ENCODE data around the gene PRKCE.
"Not testable (repeated sequence)": the region's sequence is repeated elsewhere in the genome, so short reads cannot be mapped to it uniquely, and the experiment has no call there.

Gene PRKCE

DNA sequence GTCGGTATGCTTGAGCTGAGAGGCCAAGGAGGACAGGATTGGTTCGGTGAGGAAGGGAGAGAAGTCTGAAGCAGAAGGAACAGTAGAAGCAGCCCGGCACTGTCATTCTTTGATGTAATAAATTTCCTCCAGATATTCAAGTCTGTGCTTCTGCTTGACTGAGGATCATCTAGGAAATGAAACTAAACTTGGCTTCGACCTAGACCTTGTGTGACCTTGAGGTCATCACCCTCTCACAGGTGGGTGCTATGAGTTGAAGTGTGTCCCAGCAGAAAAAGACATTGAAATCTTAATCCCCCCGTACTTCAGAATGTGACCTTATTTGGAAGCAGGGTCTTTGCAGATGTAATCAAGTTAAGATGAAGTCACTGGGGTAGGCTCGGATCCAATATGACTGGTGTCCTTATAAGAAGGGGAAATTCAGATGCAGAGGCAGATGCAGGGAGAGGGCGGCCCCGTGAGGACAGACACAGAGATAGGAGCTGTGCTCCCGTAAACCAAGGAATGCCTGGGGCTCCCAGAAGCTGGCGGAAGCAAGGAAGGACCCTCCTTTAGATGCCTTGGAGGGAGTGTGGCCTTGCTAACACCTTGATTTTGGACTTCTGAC, 49.0 kb downstream of the PRKCE start:
- no peak for DNase-seq

DNA sequence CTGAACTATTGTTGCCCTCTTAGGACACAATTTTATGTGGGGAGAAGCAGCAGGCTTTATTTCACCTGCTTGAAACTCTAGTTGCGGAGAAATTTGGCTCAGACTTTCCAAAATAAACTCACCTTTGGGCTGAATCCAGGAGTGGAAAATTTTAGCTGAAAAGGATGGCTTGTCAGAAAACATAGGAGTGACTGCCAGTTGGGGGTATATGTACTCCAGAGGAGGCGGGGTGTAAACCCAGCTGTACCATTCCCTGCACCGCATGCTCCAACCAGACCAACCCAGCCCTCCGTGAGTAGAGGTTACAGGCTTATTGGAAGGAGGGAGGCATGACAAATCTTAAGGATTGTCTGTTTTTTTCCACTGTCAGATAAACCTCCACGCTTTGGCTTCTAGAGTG, 53.8 kb downstream of the PRKCE start:
- DNase-seq, result no peak

DNA sequence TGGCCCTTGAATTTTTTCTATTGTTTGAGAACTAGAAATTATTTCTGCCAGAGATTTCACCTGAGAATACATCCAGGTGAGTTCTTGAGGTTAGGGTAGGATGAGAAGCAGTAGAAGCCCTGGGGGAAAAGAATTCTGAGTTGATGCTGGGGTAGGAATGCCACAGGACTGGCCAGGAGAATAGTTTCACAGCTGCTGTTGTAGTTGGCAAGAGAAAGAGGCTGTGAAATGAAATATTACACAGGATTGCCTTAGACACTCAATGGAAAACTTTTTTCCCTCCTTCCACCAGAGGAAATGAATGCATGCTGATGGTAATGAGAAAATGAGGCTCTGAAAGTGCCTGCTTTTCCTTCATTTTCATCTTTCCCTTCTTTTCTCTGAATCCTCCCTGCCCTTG, 54.6 kb downstream of the PRKCE start:
- DNase-seq, result no peak

DNA sequence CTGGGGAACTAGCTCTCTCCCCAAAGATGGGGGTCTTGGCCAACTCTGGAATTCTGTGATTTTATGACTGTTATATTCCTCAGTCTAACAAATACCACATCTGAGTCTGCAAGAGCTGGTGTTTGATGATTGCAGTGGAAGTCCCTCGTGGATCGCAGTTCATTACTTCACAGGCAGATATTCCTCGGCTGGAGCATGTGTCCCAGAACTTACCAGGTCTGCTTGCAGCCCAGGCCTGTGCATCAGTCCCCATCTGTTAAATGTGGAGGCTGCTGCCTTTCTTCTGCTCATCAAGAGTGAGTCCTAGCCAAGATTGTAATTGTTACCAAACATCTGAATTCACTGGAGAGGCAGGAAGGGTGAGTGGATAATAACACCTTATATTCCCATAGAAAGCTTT, 55.5 kb downstream of the PRKCE start:
- DNase-seq, result no peak

DNA sequence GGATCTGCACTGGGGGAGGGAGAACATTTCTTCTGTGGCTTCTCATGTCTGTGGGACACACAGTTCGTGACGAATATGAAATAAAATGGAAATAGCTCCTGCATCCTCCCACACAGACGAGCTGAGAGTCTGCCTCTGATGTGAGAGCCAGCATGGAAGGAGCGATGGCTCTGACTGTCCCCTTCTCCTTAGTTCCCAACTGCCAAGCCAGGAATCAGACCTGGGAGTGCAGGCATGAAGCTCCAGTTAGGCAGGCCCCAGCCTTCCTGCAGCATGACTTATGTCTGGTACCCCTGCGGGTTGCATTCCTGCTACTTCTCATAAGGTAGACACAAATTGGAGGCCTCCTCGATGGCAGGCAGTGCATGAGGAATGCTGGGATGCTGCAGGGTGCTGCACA, 56.2 kb downstream of the PRKCE start:
- DNase-seq, result no peak

DNA sequence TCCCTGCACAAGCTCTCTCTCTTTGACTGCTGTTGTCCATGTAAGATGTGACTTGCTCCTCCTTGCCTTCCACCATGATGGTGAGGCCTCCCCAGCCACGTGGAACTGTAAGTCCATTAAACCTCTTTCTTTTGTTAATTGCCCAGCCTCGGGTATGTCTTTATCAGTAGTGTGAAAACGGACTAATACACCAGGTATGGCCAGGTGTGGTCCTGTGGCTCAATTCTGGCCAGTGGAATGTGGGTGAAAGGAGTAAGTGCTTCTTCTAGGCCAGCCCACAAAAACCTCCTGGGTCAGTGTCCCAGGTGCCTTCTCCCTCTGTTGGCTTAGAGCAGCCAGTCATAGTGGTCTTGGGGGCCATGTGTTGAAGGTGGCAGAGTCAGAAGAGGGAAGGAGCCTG, 57.0 kb downstream of the PRKCE start:
- no peak for DNase-seq

DNA sequence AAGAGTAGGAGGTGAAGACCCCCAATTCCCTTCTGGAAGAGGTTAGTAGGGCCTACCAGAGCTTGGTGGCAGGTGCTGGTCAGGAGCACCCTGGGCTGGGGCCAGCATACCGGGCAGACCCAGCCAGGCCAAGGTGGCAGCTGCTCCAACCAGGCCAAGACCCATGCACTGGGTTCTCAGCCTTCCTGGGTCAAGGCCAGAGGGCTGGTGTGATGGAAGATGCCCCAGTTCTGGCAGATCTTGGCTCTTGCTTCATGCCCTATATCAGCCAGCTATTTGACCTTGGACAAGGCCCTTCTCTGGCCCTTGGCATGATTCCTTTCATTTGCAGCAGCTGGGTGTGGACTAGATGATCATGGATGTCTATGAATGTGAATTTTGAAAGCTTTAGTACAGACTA, 57.7 kb downstream of the PRKCE start:
- no peak for DNase-seq

DNA sequence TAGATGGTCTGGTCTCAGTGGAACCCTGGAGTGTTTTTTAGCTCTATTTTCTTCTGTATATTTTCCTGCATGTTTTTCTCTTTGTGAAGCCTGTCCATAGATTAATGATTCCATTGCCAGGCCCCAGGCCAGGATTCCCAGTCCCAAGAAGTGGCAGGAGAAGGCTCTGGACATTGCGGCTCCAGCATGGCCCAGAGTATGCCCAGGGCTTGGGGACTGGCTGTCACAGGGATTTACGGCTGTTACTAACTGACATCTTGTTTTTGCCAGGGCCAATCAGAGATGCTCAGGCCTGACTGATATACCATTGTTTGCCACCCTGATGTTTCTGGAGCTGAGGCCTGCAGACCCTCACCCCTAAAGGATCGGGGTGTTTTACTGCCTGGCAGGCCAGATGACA, 59.0 kb downstream of the PRKCE start:
- DNase-seq, result no peak

DNA sequence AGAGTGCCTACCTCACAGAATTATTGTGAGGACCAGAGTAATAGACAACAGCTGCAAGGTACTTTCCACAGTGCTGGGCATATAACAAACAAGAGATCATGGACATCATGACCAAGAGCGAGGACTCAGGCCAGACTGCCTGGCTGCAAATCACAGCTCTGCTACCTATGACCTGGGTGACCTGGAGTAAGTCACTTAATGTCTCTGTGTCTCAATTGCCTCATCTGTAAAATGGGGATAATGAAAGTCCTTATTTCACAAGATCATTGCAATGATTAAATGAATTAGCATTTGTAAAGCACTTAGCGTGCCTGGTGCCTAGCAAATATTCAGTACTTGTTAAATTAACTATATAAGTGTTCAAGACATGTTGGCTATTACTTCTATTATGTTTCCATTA, 59.7 kb downstream of the PRKCE start:
- DNase-seq, result no peak

DNA sequence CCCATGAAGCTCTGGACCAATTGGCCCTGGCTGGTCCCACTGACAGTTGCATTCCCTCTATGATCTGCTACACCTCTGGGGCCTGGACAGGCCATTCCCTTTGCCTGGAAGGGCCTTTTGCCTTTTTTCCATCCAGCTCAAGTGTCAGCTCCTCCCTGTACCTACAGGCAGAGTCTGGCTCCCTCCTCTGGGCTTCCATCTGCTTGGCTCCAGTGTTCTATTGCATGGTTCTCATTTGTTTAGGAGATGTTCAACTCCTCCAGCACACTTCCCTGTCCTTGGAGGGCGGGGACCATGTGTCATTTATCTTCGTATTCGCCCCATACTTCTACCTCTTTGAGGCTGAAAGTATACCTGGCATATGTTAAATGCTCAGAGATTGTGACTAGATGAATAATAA, 61.1 kb downstream of the PRKCE start:
- no peak for DNase-seq

DNA sequence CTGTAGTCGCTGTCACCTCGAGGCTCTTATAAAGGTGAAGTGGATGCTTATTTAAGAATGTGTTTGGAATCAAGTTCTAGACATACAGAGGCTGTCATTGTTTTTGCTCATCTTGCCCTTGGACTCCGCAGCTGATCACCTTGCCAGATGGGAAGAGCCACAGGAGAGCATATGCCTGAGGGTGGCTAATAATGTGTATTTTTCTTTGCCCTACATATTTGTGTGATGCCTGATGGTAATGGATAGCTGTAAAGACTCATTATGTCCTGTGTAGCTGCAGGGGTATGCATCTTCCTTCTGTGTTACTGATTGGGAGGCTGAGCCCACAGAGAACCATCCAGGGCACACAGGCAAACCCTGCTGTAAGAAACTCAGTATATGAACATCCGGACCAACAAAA, 61.7 kb downstream of the PRKCE start:
- no peak for DNase-seq

DNA sequence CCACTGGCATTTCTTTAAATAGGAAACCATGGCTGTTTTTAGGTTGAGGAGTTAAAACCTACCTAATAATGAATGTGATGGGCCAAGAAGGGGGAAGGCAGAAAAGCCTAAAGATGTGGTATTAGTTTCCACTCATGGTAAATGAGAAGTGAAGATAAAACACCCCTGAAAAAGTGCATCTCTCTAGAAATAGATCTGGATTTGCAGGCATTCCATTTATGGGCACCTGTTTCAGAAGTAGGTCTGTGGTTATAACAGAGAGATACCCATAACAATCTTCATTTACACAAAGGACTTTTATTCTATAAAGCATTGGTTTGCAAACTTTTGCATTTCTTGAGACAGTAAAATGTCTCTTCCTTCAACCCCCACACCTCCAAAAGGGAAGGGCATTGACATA, 62.1 kb downstream of the PRKCE start:
- no peak for DNase-seq

DNA sequence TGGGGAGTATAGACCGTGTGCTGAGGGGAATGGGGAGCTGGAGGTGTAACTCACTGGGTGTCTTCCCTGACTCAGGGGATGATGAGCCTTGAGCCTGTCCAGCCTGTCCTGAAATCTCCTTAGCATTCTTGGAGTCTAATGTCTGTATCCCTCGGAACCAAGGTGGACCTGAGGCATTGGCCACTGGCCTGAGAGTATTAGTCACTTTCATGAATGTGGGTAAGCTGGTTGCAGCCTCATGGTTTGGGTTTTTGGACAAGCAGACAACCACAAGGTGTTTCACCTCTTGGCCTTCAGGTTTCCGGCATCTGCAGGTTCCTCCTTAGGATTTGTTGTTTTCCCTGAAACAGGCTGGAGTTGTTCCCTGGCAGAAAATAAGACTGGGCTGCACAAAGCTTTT, 63.2 kb downstream of the PRKCE start:
- no peak for DNase-seq

DNA sequence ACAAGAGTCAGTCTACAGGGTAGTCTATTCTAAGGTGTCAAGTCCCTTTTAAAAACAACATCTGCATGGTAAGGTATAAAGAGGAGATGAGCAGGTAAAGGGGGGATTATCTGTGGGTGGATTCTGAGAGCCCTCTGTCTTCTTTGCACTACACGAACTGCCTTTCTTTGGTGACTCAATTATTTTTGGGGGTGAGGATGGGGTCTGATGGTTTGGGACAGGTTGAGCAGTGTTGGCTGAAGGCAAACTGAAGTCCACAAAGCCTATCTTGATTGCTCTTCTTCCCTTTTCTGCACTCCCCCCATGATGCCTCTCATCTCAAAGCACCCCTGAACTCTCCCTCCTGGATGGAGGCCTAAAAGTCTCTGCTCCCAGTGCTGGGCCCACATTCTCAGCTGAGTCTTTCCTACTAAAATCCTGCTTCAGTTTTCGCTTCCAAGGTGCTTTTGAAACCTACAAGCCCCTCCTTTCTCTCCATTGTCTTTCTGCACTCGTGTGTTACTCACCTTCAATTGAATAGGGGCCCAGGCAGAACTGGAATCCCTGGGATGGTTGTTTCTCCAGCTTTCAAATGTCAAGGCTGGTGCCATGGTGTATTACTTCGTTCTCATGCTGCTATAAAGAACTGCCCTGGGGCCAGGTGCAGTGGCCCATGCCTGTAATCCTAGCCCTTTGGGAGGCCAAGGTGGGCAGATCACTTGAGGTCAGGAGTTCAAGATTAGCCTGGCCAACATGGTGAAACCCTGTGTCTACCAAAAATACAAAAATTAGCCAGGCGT, 64.3 kb downstream of the PRKCE start:
- DNase-seq, result no peak

DNA sequence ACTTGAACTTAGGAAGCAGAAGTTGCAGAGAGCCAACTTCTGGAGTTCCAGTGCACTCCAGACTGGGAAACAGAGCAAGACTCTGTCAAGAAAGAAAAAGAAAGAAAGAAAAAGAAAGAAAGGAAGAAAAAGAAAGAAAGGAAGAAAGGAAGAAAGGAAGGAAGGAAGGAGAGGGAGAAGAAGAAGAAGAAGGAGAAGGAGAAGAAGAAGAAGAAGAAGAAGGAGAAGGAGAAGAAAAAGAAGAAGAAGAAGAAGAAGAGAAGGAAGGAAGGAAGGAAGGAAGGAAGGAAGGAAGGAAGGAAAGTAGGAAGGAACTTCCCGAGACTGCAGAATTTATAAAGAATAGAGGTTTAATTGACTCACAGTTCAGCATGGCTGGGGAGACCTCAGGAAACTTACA, 65.0 kb downstream of the PRKCE start:
- not testable (repeated sequence) for DNase-seq

DNA sequence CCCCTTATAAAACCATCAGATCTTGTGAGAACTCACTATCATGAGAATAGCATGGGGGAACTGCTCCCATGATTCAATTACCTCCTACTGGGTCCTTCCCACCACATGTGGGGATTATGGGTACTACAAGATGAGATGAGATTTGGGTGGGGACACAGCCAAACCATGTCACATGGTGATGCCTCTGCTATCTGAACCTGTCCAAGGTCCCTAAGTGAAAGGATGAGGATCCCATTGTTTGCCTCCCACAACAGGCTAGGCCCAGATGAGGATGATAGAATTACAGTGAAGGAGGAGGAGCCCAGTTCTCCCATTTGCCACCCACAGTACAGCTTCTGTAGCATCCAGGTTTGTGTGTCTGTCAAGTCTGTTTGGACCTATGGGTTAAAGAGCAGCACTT, 65.4 kb downstream of the PRKCE start:
- no peak for DNase-seq

DNA sequence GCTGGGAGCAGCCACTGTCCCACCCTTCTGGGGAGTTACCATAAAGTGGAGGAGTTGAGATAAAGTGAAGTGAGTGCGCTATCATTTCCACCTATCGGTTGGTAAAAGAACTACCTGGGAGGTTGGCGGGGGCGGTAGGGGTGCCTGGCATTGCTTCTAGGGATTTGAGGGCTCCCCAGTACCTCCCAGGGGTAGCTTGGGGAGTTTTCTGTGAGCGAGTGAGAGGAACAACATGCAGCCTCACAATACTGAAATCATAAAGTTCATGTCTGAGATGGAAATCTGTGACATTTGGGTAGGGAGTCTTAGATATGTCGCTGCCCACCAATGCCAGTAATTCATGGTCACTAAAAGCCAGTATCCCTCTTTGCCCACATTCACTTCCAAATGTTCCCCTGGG, 68.7 kb downstream of the PRKCE start:
- no peak for DNase-seq

DNA sequence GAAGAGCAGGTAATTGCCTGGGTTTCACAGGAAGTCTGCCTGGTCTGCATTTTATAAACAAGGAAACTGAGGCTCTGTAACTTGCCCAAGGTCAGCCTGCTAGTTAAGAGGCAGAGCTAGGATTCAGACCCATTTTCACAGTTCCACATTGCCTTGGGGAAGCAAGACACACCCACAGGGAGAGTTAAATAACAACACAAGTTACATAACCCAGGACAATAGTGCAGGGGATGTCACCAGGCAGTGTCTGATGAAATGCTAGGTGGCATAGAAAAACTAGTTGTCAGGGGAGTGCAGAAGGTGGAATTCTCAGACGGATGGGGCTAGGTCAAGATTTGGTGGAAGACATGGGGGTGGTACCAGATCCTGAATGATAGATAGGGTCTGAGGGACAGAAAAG, 69.7 kb downstream of the PRKCE start:
- DNase-seq, result no peak

DNA sequence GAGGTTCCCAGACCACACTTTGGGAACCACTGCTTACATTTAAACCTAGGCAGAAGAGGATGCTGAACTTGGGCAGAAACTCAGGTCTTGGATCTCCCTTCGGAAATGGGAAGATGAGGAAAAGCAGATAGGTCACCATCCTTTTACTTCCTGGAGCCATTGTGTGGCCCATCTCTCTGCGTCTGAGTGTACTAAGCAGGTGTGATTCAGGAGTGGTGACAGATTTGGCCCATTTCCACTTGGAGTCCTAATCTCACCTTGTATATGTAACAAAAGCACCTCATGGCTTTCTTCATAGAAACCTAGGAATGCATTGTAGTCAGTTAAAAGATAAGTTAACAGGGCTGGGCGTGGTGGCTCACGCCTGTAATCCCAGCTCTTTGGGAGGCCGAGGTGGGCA, 71.0 kb downstream of the PRKCE start:
- DNase-seq, result no peak

DNA sequence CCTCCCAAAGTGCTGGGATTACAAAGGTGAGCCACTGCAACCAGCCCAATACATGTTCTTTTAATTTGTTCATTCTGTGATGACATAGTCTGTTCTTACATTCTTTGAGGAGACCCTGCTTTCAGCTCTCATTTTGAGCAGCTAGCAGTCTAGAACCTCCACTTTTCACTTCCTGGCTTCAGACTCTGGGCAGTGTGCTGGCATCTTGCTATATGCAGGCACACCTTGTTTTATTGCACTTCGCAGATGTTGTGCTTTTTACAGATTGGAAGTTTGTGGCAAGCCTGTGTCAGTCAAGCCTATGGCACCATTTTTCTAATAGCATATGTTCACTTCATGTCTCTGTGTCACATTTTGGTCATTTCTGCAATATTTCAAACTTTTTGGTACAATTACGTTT, 72.4 kb downstream of the PRKCE start:
- DNase-seq, result no peak

DNA sequence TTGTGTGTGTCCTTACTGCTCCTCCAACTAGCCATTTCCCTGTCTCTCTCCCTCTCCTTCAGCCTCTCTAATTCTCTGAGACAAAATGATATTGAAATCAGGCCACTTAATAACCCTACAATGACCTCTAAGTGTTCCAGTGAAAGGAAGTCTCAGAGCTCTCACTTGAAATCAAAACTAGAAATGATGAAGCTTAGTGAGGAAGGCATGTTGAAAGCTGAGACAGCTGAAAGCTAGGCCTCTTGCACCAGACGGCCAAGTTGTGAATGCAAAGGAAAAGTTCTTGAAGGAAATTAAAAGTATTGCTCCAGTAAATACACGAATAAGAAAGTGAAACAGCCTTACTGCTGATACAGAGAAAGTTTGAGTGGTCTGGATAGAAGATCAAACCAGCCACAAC, 72.9 kb downstream of the PRKCE start:
- no peak for DNase-seq

DNA sequence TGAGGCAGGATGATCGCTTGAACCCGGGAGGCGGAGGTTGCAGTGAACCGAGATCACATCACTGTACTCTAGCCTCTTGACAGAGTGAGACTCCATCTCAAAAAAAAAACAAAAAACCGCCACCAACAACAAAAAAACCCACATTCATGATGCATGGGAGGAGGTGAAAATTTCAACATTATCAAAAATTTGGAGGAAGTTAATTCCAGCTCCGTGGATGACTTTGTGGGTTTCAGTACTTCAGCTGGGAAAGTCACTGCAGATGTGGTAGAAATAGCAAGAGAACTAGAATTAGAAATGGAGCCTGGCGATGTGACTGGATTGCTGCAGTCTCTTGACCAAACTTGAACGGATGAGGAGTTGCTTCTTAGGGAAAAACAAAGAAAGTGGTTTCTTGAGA, 74.3 kb downstream of the PRKCE start:
- no peak for DNase-seq

DNA sequence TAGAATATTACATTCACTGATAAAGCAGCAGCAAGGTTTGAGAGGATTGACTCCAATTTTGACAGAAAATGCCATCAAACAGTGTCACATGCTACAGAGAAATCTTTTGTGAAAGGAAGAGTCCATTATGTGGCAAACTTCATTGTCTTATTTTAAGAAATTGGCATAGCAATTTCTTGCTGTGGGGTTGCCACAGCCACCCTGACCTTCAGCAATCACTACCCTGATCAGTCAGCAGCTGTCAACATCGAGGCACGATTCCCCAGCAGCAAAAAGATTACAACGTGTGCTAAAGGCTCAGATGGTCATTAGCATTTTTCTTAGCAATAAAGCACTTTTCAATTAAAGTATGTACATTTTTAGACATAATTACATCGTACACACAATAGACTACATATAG, 74.7 kb downstream of the PRKCE start:
- no peak for DNase-seq

DNA sequence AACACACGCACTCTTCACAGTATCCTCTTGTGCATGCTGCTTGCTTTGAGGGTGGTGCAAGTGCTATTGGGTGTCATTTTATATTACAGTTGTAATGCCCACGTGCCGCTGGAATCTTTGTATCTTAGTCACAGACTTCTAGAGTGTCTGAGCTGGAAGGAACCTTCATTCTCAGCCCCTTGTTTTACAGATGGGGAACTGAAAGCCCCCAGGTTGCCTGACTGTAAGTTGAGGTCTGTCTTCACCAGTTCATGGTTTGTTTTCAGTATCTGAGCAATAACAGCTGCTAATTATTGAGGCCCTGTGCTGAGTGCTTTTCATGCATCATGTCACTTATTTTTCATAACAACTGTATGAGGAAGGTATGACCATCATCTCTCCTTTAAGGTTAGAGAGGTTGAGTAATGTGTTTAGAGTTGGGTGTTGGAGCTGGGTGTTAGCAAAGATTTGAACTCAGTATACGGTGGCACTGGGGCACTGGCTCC, 77.0 kb downstream of the PRKCE start:
- no peak for DNase-seq

Data from NCI-H2029 treated with DMSO at 0.1 percent for 48 hours (cell line).